Breast epithelium (tissue), 4 donors: ENCODE measurements around the gene THBS2. TPM values are rescaled to one million over a fixed set of nuclear protein-coding genes. Genes with fewer than 3 reads are reported as not detected.

Experiments used
- DNase-seq, 2 donors: peaks; one replicate each; pipeline ENCODE4 v3.0.0-alpha.2; 2019; ENCODE audit warnings: low spot score in 2 of 2
- H3K27ac ChIP-seq, 2 donors: fragments of 200-600 bp; sonication (generic) in 1 of 2; one replicate each; pipeline ENCODE4 v1.5.1; 2016 to 2019; ENCODE audit warnings: mild to moderate bottlenecking in 1 of 2
- H3K27me3 ChIP-seq, 2 donors: fragments of 200-600 bp; sonication (generic) in 1 of 2; one replicate each; pipeline versions ENCODE4 v1.5.1 to v1.6.0; 2017 to 2019; ENCODE audit warnings: control low read depth in 1 of 2, mild to moderate bottlenecking in 1 of 2
- H3K36me3 ChIP-seq: fragments of 200-600 bp; one replicate; pipeline ENCODE4 v1.5.1; 2019
- H3K4me1 ChIP-seq, 2 donors: fragments of 200-600 bp; sonication (generic); one replicate each; pipeline ENCODE4 v1.5.1; 2016 to 2019; ENCODE audit warnings: control low read depth in 1 of 2
- H3K4me3 ChIP-seq, 3 donors: fragments of 200-600 bp; sonication (generic); 1 replicate in 2 of 3; 2 replicates in 1 of 3; pipeline ENCODE4 v1.5.1; 2016 to 2019; ENCODE audit warnings: mild to moderate bottlenecking in 3 of 3, moderate library complexity in 2 of 3
- H3K9me3 ChIP-seq, 2 donors: fragments of 200-600 bp; sonication (generic) in 1 of 2; one replicate each; pipeline ENCODE4 v1.5.1; 2016 to 2019; ENCODE audit warnings: control low read depth in 1 of 2
- POLR2A ChIP-seq: fragments of 450-650 bp; IDR thresholded peaks from one replicate; pipeline ENCODE4 v1.6.1; 2016; ENCODE audit warnings: antibody characterized with exemption, mild to moderate bottlenecking, moderate library complexity
- POLR2AphosphoS5 ChIP-seq, 3 donors: sonication (generic); formaldehyde crosslinking; IDR thresholded peaks; one replicate each; pipeline ENCODE4 v1.6.1; 2017; ENCODE audit warnings: antibody characterized with exemption in 3 of 3
- intact Hi-C: fragments of 100-400 bp; cut with DNase I; formaldehyde crosslinking; loops from one replicate; pipeline ENCODE4 v1.15.1; 2023; ENCODE audit warnings: low total_unique reads
- total RNA-seq, 3 donors: library from RNA; depleted of rRNA; stranded (reverse); fragments of >200 nt; gene quantifications; one replicate each; pipeline ENCODE4 v1.1.0, GENCODE V29; 2016
- TF ChIP-seq, protein P1 (sequence below), 3 donors: fragments of 450-650 bp; IDR thresholded peaks; one replicate each; pipeline ENCODE4 v1.5.1; 2016 to 2017; ENCODE audit warnings: antibody characterized with exemption in 3 of 3, mild to moderate bottlenecking in 3 of 3, moderate library complexity in 3 of 3

The THBS2 gene
- total RNA-seq, 3 donors from 2014 or later, result 31.9 to 145 (median 73.0) TPM

DNA sequence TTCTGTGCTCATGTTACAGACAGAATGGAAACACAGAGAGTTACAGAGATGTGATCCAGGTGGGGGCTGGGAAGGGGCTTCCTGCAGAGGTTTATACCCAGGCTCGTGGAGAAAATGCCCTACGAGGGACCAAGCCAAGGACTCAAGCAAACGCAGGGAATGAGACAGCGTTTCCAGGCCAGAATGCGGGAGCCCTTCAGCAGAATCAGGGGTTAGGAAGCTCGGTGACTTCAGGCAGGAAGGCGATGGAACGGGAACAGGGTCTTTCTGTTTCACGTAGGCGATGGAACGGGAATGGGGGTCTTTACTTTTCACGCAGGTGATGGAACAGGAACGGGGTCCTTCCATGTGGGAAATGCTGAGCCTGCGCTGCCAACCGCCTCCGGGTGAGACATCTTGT lies 82.6 kb downstream of the THBS2 start:
- no peak overlapping the region for H3K27ac ChIP-seq
- TF ChIP-seq, protein P1, sequence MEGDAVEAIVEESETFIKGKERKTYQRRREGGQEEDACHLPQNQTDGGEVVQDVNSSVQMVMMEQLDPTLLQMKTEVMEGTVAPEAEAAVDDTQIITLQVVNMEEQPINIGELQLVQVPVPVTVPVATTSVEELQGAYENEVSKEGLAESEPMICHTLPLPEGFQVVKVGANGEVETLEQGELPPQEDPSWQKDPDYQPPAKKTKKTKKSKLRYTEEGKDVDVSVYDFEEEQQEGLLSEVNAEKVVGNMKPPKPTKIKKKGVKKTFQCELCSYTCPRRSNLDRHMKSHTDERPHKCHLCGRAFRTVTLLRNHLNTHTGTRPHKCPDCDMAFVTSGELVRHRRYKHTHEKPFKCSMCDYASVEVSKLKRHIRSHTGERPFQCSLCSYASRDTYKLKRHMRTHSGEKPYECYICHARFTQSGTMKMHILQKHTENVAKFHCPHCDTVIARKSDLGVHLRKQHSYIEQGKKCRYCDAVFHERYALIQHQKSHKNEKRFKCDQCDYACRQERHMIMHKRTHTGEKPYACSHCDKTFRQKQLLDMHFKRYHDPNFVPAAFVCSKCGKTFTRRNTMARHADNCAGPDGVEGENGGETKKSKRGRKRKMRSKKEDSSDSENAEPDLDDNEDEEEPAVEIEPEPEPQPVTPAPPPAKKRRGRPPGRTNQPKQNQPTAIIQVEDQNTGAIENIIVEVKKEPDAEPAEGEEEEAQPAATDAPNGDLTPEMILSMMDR (IDR thresholded peaks at IDR 0.05), result no peak
- TF ChIP-seq POLR2AphosphoS5 (IDR thresholded peaks at IDR 0.05) (no peak), POLR2A (no peak)
- DNase-seq, result no peak

DNA sequence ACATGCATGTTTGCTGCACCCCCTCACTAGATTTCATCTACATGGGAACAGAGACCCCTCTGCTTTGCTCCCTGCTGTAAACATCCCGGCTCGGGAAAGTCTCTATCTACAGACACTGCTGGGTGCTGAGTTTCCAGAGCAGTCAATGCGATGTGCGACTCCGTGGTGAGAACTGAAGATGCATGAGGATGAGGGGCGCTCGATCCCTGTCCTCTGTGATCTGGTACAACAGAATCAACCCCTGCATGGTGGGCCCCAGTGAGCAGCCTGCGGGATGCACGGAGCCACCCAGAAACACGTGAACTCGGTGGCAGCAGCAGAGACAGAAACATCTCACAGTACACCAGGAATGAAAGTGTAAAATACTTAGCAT lies 83.1 kb downstream of the THBS2 start:
- Histone ChIP-seq H3K36me3 (no peaks in the 10 kb centered on the region), H3K4me3 (no peak overlapping the region), H3K27ac (peak overlapping the region in 1 of 2 donors; percentile 43), H3K27me3 (no peaks in the 10 kb centered on the region), H3K4me1 (no peaks in the 10 kb centered on the region), H3K9me3 (no peaks in the 10 kb centered on the region)
- DNase-seq, result no peak
- no peak for TF ChIP-seq POLR2A
- TF ChIP-seq, protein P1 (IDR thresholded peaks at IDR 0.05), result no peak
- no peak for TF ChIP-seq POLR2AphosphoS5 (IDR thresholded peaks at IDR 0.05)
- intact Hi-C loops, result no loop called here

More for the DNA sequence above, 82.6 kb downstream of the THBS2 start:
- no peaks in the 10 kb centered on the region for H3K27me3 ChIP-seq
- no peaks in the 10 kb centered on the region for H3K36me3 ChIP-seq
- no peak overlapping the region for H3K4me3 ChIP-seq
- no peaks in the 10 kb centered on the region for H3K4me1 ChIP-seq
- no peaks in the 10 kb centered on the region for H3K9me3 ChIP-seq
- intact Hi-C loops, result no loop called here

DNA sequence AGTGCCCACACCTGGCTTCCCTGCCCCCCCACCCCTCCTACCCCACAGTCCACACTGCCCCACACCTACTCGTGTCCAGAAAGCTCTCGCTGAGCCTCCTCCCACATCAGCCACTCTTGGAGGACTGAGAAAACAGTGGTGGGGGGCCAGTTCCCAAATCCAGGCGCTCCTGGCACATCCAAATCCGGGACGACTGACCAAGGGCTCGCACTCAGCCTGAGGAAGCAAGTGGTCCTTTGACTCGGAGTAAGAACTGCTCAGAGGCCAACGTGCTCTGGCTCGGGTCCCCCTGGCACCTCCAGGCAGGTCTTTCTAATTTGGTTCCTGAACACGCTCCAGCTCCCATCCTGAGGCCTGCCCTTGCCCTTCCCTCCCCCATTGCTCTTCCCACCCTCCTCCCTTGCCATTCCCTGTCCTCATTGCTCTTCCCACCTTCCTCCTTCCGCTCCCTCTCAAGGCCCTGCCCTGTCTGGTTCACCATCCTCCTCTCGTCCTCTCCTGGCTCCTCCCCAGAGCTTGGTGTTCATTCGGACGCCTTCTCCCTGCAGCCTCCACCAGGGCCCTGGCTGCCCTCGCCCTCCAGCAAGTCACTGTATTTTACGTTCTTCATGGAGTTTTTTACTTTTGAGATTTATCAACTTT lies 83.6 kb downstream of the THBS2 start:
- intact Hi-C loops, result no loop called here
- Histone ChIP-seq H3K36me3 (no peaks in the 10 kb centered on the region), H3K27me3 (no peaks in the 10 kb centered on the region), H3K4me1 (no peaks in the 10 kb centered on the region), H3K4me3 (no peak overlapping the region), H3K27ac (peak overlapping the region in 1 of 2 donors; percentile 43), H3K9me3 (no peaks in the 10 kb centered on the region)
- no peak for DNase-seq
- TF ChIP-seq, protein P1 (IDR thresholded peaks at IDR 0.05), result no peak
- TF ChIP-seq POLR2AphosphoS5 (IDR thresholded peaks at IDR 0.05) (no peak), POLR2A (no peak)

DNA sequence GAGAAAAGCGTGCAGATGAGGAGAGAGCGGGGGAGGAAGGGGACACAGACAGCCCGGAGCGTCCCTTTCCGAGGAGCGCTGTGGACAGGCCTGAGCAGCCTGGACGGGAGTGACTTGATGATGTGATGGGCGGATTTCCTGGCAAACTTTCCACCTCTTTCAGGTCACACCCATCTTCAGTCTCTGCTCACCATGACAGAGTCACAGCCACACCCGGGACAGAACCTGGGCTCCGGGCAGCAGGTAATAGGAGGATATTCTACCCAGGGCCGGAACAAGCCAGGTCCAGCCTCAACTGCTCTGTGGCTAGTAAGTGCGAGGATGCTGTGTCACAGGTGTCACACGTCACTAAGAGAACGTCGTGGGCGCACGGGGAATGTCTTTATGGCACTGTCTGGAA lies 84.3 kb downstream of the THBS2 start:
- Histone ChIP-seq H3K27me3 (no peaks in the 10 kb centered on the region), H3K9me3 (no peaks in the 10 kb centered on the region), H3K4me3 (no peak overlapping the region), H3K27ac (peak overlapping the region in 1 of 2 donors; percentile 43), H3K4me1 (no peaks in the 10 kb centered on the region), H3K36me3 (no peaks in the 10 kb centered on the region)
- intact Hi-C loops, result no loop called here
- no peak for DNase-seq
- TF ChIP-seq POLR2AphosphoS5 (IDR thresholded peaks at IDR 0.05), result no peak
- TF ChIP-seq, protein P1 (IDR thresholded peaks at IDR 0.05), result no peak
- no peak for TF ChIP-seq POLR2A

DNA sequence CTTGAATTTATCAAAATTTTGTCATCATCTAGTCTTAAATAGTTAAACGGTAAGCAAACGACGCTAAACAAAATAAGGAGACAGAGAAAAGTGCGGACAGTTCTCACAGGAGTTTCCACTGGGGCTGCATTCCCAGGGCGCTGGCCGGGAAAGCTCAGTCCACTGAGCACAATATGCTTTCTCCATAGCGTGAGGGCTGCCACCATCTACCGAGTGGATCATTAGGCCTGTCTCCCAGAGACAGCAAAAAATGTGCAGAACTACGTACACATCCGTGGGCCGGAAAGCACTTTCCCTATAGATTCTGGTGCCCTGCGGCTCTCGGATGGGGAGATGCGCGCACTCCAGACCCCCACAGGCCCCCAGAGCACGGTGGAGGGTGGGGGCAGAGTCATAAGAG lies 84.9 kb downstream of the THBS2 start:
- TF ChIP-seq, protein P1 (IDR thresholded peaks at IDR 0.05), result no peak
- no peak for TF ChIP-seq POLR2AphosphoS5 (IDR thresholded peaks at IDR 0.05)
- no peaks in the 10 kb centered on the region for H3K36me3 ChIP-seq
- H3K27me3 ChIP-seq, result no peaks in the 10 kb centered on the region
- intact Hi-C loops, result no loop called here
- no peak overlapping the region for H3K4me3 ChIP-seq
- no peak overlapping the region for H3K27ac ChIP-seq
- no peaks in the 10 kb centered on the region for H3K9me3 ChIP-seq
- DNase-seq, result no peak
- no peaks in the 10 kb centered on the region for H3K4me1 ChIP-seq
